Activated naive CD4-positive, alpha-beta T cell treated with anti-CD3 and anti-CD28 coated beads for 36 hours (primary cell): Measurements from ENCODE around the gene DIP2A. TPM values are rescaled to one million over a fixed set of nuclear protein-coding genes. Genes with fewer than 3 reads are reported as not detected.

Experiments used
- CTCF ChIA-PET: fragments of 350-600 bp; sonication (Branson Sonifier 250); formaldehyde crosslinking; loops from one replicate; lab custom pipeline; 2021; ENCODE audit warnings: antibody characterized with exemption; lab: Charles Lee
- DNase-seq: peaks from one replicate; pipeline ENCODE4 v3.0.0-alpha.2; 2020
- H3K27ac Mint-ChIP-seq: one replicate; pipeline ENCODE4 v1.8.0; 2021; ENCODE audit warnings: mild to moderate bottlenecking, mixed read lengths
- H3K27me3 Mint-ChIP-seq: one replicate; pipeline ENCODE4 v1.8.0; 2021; ENCODE audit warnings: low read depth, mixed read lengths
- H3K36me3 Mint-ChIP-seq: one replicate; pipeline ENCODE4 v1.8.0; 2021; ENCODE audit warnings: low read depth, mixed read lengths
- H3K4me1 Mint-ChIP-seq: one replicate; pipeline ENCODE4 v1.8.0; 2021; ENCODE audit warnings: low read depth, mixed read lengths
- H3K4me3 Mint-ChIP-seq: one replicate; pipeline ENCODE4 v1.8.0; 2021; ENCODE audit warnings: mild to moderate bottlenecking, moderate library complexity, mixed read lengths
- H3K9me3 Mint-ChIP-seq: one replicate; pipeline ENCODE4 v1.8.0; 2021; ENCODE audit warnings: mixed read lengths
- intact Hi-C: fragments of 100-400 bp; cut with micrococcal nuclease; formaldehyde crosslinking; loops from one replicate; pipeline ENCODE4 v1.15.1; 2023
- total RNA-seq, 2 experiments: library from RNA; stranded (reverse); gene quantifications; one replicate each; pipeline ENCODE4 v1.2.3, GENCODE V29; 2021

DIP2A gene
- total RNA-seq, 2 experiments from 2014 or later = 31.4 to 32.7 TPM

GRCh38 chr21:46616656-46617055, 158.0 kb downstream of the DIP2A start:
- CTCF ChIA-PET = no interaction called here
- peaks cover 3% of the 10 kb centered on the region for H3K9me3 Mint-ChIP-seq
- no peak overlapping the region for H3K4me3 Mint-ChIP-seq

GRCh38 chr21:46617267-46618051, 158.8 kb downstream of the DIP2A start:
- Mint-ChIP-seq H3K27ac (no peak overlapping the region), H3K27me3 (no peaks in the 10 kb centered on the region), H3K9me3 (peaks cover 3% of the 10 kb centered on the region), H3K4me3 (no peak overlapping the region), H3K4me1 (peaks cover 34% of the 10 kb centered on the region), H3K36me3 (no peaks in the 10 kb centered on the region)
- no peak for DNase-seq
- CTCF ChIA-PET = interaction anchor here (0.9 to 1.1 kb wide), 2 partner anchors 38 to 51 kb away, joined by 3 read pairs; no protein-coding TSS in a partner anchor
- intact Hi-C loops = no loop called here

More at GRCh38 chr21:46616656-46617055, 158.0 kb downstream of the DIP2A start:
- peaks cover 26% of the 10 kb centered on the region for H3K4me1 Mint-ChIP-seq
- H3K27me3 Mint-ChIP-seq = no peaks in the 10 kb centered on the region
- H3K36me3 Mint-ChIP-seq = no peaks in the 10 kb centered on the region
- no peak overlapping the region for H3K27ac Mint-ChIP-seq
- intact Hi-C loops = no loop called here
- no peak for DNase-seq

GRCh38 chr21:46618738-46619379, 160.2 kb downstream of the DIP2A start:
- intact Hi-C loops = no loop called here
- no peak overlapping the region for H3K4me3 Mint-ChIP-seq
- no peaks in the 10 kb centered on the region for H3K27me3 Mint-ChIP-seq
- no peaks in the 10 kb centered on the region for H3K36me3 Mint-ChIP-seq
- H3K27ac Mint-ChIP-seq = no peak overlapping the region
- no peaks in the 10 kb centered on the region for H3K9me3 Mint-ChIP-seq
- H3K4me1 Mint-ChIP-seq = peaks cover 43% of the 10 kb centered on the region
- DNase-seq = no peak
- CTCF ChIA-PET = interaction anchor here (1.0 kb wide), 1 partner anchor 118 kb away, joined by 3 read pairs; no protein-coding TSS in a partner anchor

Other genes with a start within 250 kb of the DIP2A start
- gene LSS, start 230.1 kb upstream of the DIP2A start, total RNA-seq = 10 to 100 TPM in 1 of 2 experiments, 1 to 10 TPM in 1; 9.6 to 12.6 TPM
- 10 to 100 TPM; 86.7 to 89.8 TPM for gene MCM3AP, start 173.3 kb upstream of the DIP2A start, total RNA-seq
- 10 to 100 TPM in 1 of 2 experiments, 1 to 10 TPM in 1; 9.9 to 11.0 TPM for gene YBEY, start 172.5 kb upstream of the DIP2A start, total RNA-seq
- gene C21orf58, start 135.0 kb upstream of the DIP2A start, total RNA-seq = 10 to 100 TPM; 23.9 to 24.2 TPM
- 10 to 100 TPM; 42.1 to 42.7 TPM for gene PCNT, start 134.7 kb upstream of the DIP2A start, total RNA-seq
- under 1 TPM in 1 of 2 experiments, not detected in 1; 0.24 TPM for gene S100B, start 146.2 kb downstream of the DIP2A start, total RNA-seq
- gene PRMT2, start 176.8 kb downstream of the DIP2A start, total RNA-seq = 10 to 100 TPM; 78.5 to 81.1 TPM